HepG2 (cell line): ENCODE measurements around the gene TNFRSF18. TPM values are rescaled to one million over a fixed set of nuclear protein-coding genes. Genes with fewer than 3 reads are reported as not detected.

Source experiments
- ATAC-seq: fragments of 200-7000 bp; cut with Tn5 transposase; 3 replicates; pipeline ENCODE4 v1.9.1; 2020; ENCODE audit warnings: mild to moderate bottlenecking, moderate library complexity
- BruUV-seq: library from RNA; stranded (reverse); fragments of 400-500 nt; replicated peaks from 2 replicates; lab custom pipeline; 2021; lab: Mats Ljungman, UMichigan
- CTCF ChIA-PET: fragments of 300-600 bp; formaldehyde crosslinking; extraction: SDS; loops from one replicate; lab custom pipeline; 2021; ENCODE audit warnings: low total read pairs, inconsistent platforms, low intra/inter-chr PET ratio; lab: Yijun Ruan, JAX
- POLR2A ChIA-PET: fragments of 350-600 bp; sonication (Branson Sonifier 250); formaldehyde crosslinking; loops from one replicate; lab custom pipeline; 2020; ENCODE audit warnings: antibody characterized with exemption, inconsistent platforms; lab: Yijun Ruan, JAX
- DNase-seq: peaks from one replicate; pipeline ENCODE4 v3.0.0-alpha.2; 2015; ENCODE audit warnings: low spot score
- FAIRE-seq: peaks from 3 replicates; lab custom pipeline; 2011; peaks lifted over from hg19 to GRCh38; lab: Jason Lieb, UNC
- H2AFZ ChIP-seq: one replicate; pipeline ENCODE4 v1.6.1; 2011; ENCODE audit warnings: low read length, inconsistent platforms
- H3K27ac ChIP-seq: fragments of 300-600 bp; 3 replicates; pipeline ENCODE4 v1.8.0; 2011; ENCODE audit warnings: mixed run types, mild to moderate bottlenecking, mixed read lengths, low read length, inconsistent platforms; ENCODE audit not compliant: insufficient read depth; ENCODE audit errors: extremely low read length
- H3K27me3 ChIP-seq, 2 experiments: fragments of 200-600 bp in 1 of 2; 2 replicates in 1 of 2; 3 replicates in 1 of 2; pipeline versions ENCODE4 v1.6.0 to v1.8.0; 2011; ENCODE audit warnings: low read length in 2 of 2, mild to moderate bottlenecking in 2 of 2, moderate library complexity in 2 of 2, inconsistent platforms in 1 of 2; ENCODE audit not compliant: insufficient read depth in 2 of 2, control insufficient read depth in 1 of 2
- H3K36me3 ChIP-seq, 2 experiments: fragments of 200-600 bp in 1 of 2; replicated peaks in 1 of 2; 2 replicates in 1 of 2; 3 replicates in 1 of 2; pipeline versions ENCODE4 v1.5.1 to v1.8.0; 2011; ENCODE audit warnings: low read length in 2 of 2, inconsistent platforms in 1 of 2; ENCODE audit not compliant: insufficient read depth in 2 of 2, control insufficient read depth in 1 of 2
- H3K4me1 ChIP-seq: 2 replicates; pipeline ENCODE4 v1.5.1; 2012; ENCODE audit warnings: low read length, inconsistent platforms; ENCODE audit not compliant: insufficient read depth
- H3K4me2 ChIP-seq: 2 replicates; pipeline ENCODE4 v1.6.0; 2011; ENCODE audit warnings: low read depth, low read length, inconsistent platforms
- H3K4me3 ChIP-seq, 3 experiments: fragments of 200-600 bp in 1 of 3; sonication (generic), shearing (Covaris generic) in 1 of 3; replicated peaks in 1 of 3; 2 replicates each; pipeline ENCODE4 v1.5.1; 2011 to 2016; ENCODE audit warnings: low read length in 3 of 3, inconsistent platforms in 2 of 3, low read depth in 2 of 3, mild to moderate bottlenecking in 2 of 3, control low read depth in 1 of 3, mixed read lengths in 1 of 3; ENCODE audit not compliant: insufficient read depth in 1 of 3
- H3K79me2 ChIP-seq: one replicate; pipeline ENCODE4 v1.6.1; 2011; ENCODE audit warnings: low read length, inconsistent platforms; ENCODE audit not compliant: insufficient read depth
- H3K9ac ChIP-seq: 2 replicates; pipeline ENCODE4 v1.6.0; 2011; ENCODE audit warnings: mild to moderate bottlenecking, low read depth, low read length, inconsistent platforms; ENCODE audit not compliant: insufficient read depth
- H3K9me3 ChIP-seq: 2 replicates; pipeline ENCODE4 v1.5.1; 2012; ENCODE audit warnings: mild to moderate bottlenecking, low read length
- H4K20me1 ChIP-seq: 2 replicates; pipeline ENCODE4 v1.6.0; 2011; ENCODE audit warnings: inconsistent platforms, mild to moderate bottlenecking, low read length, moderate library complexity; ENCODE audit not compliant: insufficient read depth
- AGO1 ChIP-seq: fragments of 200-400 bp; formaldehyde crosslinking; IDR thresholded peaks from 2 replicates; pipeline ENCODE4 v1.6.1; 2017; ENCODE audit warnings: mild to moderate bottlenecking, low read depth, low read length, moderate library complexity; ENCODE audit not compliant: poor library complexity, severe bottlenecking
- CBX5 ChIP-seq: sonication (generic); formaldehyde crosslinking; IDR thresholded peaks from 2 replicates; pipeline ENCODE4 v1.4.0; 2020; ENCODE audit warnings: missing genetic modification reagents, borderline replicate concordance
- HNRNPK ChIP-seq: fragments of 200-400 bp; formaldehyde crosslinking; IDR thresholded peaks from 2 replicates; pipeline ENCODE4 v1.6.1; 2018; ENCODE audit warnings: low read length, low read depth, moderate library complexity, mild to moderate bottlenecking; ENCODE audit not compliant: poor library complexity, severe bottlenecking
- HNRNPL ChIP-seq: fragments of 200-400 bp; formaldehyde crosslinking; IDR thresholded peaks from 2 replicates; pipeline ENCODE4 v1.6.1; 2017; ENCODE audit warnings: mild to moderate bottlenecking, low read depth, low read length
- JARID2 ChIP-seq: sonication (generic); formaldehyde crosslinking; IDR thresholded peaks from 2 replicates; pipeline ENCODE4 v1.8.1; 2023; ENCODE audit warnings: missing genetic modification reagents, inconsistent platforms; ENCODE audit not compliant: insufficient replicate concordance
- KDM2A ChIP-seq: sonication (generic); formaldehyde crosslinking; IDR thresholded peaks from 2 replicates; pipeline ENCODE4 v1.4.0; 2020; ENCODE audit warnings: low read depth, missing genetic modification reagents, borderline replicate concordance
- MTA3 ChIP-seq: sonication (generic); formaldehyde crosslinking; IDR thresholded peaks from 2 replicates; pipeline ENCODE4 v1.4.0; 2020; ENCODE audit warnings: missing genetic modification reagents
- SRY ChIP-seq: sonication (generic); formaldehyde crosslinking; IDR thresholded peaks from 2 replicates; pipeline ENCODE4 v1.8.0; 2022; ENCODE audit warnings: mild to moderate bottlenecking, missing genetic modification reagents
- TARDBP ChIP-seq: sonication (generic); formaldehyde crosslinking; IDR thresholded peaks from 2 replicates; pipeline ENCODE4 v1.8.0; 2022; ENCODE audit warnings: mild to moderate bottlenecking, missing genetic modification reagents
- ZFX ChIP-seq: sonication (generic); formaldehyde crosslinking; IDR thresholded peaks from 2 replicates; pipeline ENCODE4 v1.4.0; 2020; ENCODE audit warnings: mild to moderate bottlenecking, low read depth, missing genetic modification reagents, moderate library complexity
- ZFY ChIP-seq: sonication (generic); formaldehyde crosslinking; IDR thresholded peaks from 2 replicates; pipeline ENCODE4 v1.4.0; 2020; ENCODE audit warnings: missing genetic modification reagents
- ZNF263 ChIP-seq: sonication (generic); formaldehyde crosslinking; IDR thresholded peaks from 2 replicates; pipeline ENCODE4 v1.4.0; 2020; ENCODE audit warnings: missing genetic modification reagents
- ZNF350 ChIP-seq: sonication (generic); formaldehyde crosslinking; IDR thresholded peaks from 2 replicates; pipeline ENCODE4 v1.4.0; 2020; ENCODE audit warnings: mild to moderate bottlenecking, low read depth, missing genetic modification reagents, borderline replicate concordance
- ZNF501 ChIP-seq: sonication (generic); formaldehyde crosslinking; IDR thresholded peaks from 2 replicates; pipeline ENCODE4 v1.5.1; 2020; ENCODE audit warnings: mild to moderate bottlenecking, moderate library complexity, missing genetic modification reagents
- ZNF629 ChIP-seq: sonication (generic); formaldehyde crosslinking; conservative IDR thresholded peaks from 2 replicates; pipeline ENCODE4 v1.5.0; 2020; ENCODE audit warnings: missing genetic modification reagents
- ZNF782 ChIP-seq: sonication (generic); formaldehyde crosslinking; IDR thresholded peaks from 2 replicates; pipeline ENCODE4 v1.4.0; 2020; ENCODE audit warnings: missing genetic modification reagents, mild to moderate bottlenecking, borderline replicate concordance
- WGBS: methylation state at CpG from one replicate; pipeline ENCODE4 v1.1.6; 2017; ENCODE audit warnings: low lambda C conversion rate; 5-methylcytosine and 5-hydroxymethylcytosine counted together
- in situ Hi-C: cut with HindIII; loops from 2 replicates; pipeline ENCODE4 v1.10.0; 2017; ENCODE audit warnings: low pct_unique_long_range_greater_than_20kb; ENCODE audit not compliant: extremely low pct_ligation_motif_present
- intact Hi-C: fragments of 100-400 bp; cut with micrococcal nuclease; formaldehyde crosslinking; loops from one replicate; pipeline ENCODE4 v1.10.0; 2022; ENCODE audit not compliant: unreplicated experiment
- polyA plus RNA-seq, 8 experiments: library from polyadenylated mRNA; depleted of rRNA in 3 of 8; stranded (reverse) in 7 of 8; unstranded in 1 of 8; fragments of >200 nt; fragmentation: Illumina TruSeq in 4 of 8; extraction: Trizol in 4 of 8; gene quantifications; 2 replicates each; pipeline versions ENCODE4 v1.2.1 to v1.2.3, GENCODE V29; 2011 to 2016; ENCODE audit warnings: low read depth in 4 of 8, missing spikeins in 1 of 8, mixed read lengths in 1 of 8; ENCODE audit not compliant: insufficient read depth in 1 of 8
- total RNA-seq, 5 experiments: library from RNA; depleted of rRNA; stranded (reverse); fragments of >200 nt; fragmentation: Illumina TruSeq; extraction: Trizol; gene quantifications; 2 replicates each; pipeline ENCODE4 v1.2.3, GENCODE V29; 2016; ENCODE audit warnings: low read depth in 1 of 5
- TF ChIP-seq, protein P1 (sequence below): sonication (generic); formaldehyde crosslinking; IDR thresholded peaks from 2 replicates; pipeline ENCODE4 v1.5.1; 2020; ENCODE audit warnings: mild to moderate bottlenecking, missing genetic modification reagents, moderate library complexity

The TNFRSF18 gene
- total and polyA plus RNA-seq, 2 of the 13 experiments (the other 11 are each of a cell fraction or from before 2014, with no cell fraction given) = not detected

DNA sequence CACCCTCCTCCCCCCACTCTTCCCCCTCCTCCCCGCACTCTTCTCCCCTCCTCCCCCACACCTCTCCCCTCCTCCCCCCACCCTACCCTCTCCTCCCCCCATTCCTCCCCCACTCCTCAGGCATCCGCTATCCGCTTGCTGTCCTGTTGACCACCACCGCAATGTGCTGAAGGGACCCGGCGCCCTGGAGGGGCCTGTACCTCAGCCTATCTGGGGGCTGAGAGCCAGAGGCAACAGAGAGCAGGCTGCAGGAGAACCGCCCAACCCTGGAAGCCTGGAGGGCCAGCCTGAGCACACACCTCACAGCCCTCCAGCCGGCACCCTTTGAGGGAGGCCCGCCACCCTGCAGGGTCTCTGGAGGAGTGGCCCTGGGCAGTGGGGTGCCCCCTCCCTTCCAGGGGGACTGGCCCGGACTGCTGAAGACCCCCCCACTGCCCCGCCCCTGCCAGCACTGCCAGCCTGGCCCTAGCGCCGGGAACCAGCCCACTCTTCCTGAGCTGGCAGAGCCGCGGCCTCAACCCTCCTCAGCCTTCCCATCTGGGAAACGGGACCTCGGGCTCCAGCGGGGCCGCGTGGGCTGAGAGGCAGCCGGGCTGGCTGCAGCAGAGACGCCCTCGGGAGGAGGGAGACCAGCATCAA lies 38.9 kb upstream of the TNFRSF18 start (continued):
- no peak for TF ChIP-seq SRY (CRISPR knock-in tag)
- TF ChIP-seq ZNF350 (CRISPR knock-in tag) = no peak
- peak; percentile 81 for TF ChIP-seq ZNF629
- no peak for TF ChIP-seq ZNF782 (CRISPR knock-in tag)
- TF ChIP-seq TARDBP (CRISPR knock-in tag) = no peak

GRCh38 chr1:1244192-1244811 lies 37.9 kb upstream of the TNFRSF18 start:
- Histone ChIP-seq H3K27ac (no peak overlapping the region), H3K9me3 (no peaks in the 10 kb centered on the region), H3K36me3 (no peaks in the 10 kb centered on the region), H3K4me1 (peaks cover 27% of the 10 kb centered on the region), H3K79me2 (no peaks in the 10 kb centered on the region), H2AFZ (no peak overlapping the region), H3K4me3 (peak overlapping the region in 2 of 3 experiments; percentile 15 to 52; a peak in 2 of 6 replicates), H3K4me2 (peak overlapping the region; percentile 67), H3K27me3 (no peaks in the 10 kb centered on the region), H3K9ac (no peak overlapping the region), H4K20me1 (no peaks in the 10 kb centered on the region)
- intact Hi-C loops = no loop called here
- no peak for FAIRE-seq
- peak; percentile 1; the same call in 2 of the 3 replicates for ATAC-seq
- CTCF ChIA-PET = no interaction called here
- in situ Hi-C loops = no loop called here
- no TSS peak for BruUV-seq
- POLR2A ChIA-PET = no interaction called here
- DNase-seq = no peak
- 8% methylated on average over 12 of the region's 30 CpGs for WGBS
- TF ChIP-seq ZNF263 (CRISPR knock-in tag) = peak; percentile 88
- peak; percentile 20; the same call in 1 of the 2 replicates for TF ChIP-seq ZFY (CRISPR knock-in tag)
- peak; percentile 90 for TF ChIP-seq HNRNPK
- 0 out of 2 replicates have a peak, but pooled peaks have one; percentile 63 for TF ChIP-seq HNRNPL
- TF ChIP-seq CBX5 = no peak
- TF ChIP-seq, protein P1, sequence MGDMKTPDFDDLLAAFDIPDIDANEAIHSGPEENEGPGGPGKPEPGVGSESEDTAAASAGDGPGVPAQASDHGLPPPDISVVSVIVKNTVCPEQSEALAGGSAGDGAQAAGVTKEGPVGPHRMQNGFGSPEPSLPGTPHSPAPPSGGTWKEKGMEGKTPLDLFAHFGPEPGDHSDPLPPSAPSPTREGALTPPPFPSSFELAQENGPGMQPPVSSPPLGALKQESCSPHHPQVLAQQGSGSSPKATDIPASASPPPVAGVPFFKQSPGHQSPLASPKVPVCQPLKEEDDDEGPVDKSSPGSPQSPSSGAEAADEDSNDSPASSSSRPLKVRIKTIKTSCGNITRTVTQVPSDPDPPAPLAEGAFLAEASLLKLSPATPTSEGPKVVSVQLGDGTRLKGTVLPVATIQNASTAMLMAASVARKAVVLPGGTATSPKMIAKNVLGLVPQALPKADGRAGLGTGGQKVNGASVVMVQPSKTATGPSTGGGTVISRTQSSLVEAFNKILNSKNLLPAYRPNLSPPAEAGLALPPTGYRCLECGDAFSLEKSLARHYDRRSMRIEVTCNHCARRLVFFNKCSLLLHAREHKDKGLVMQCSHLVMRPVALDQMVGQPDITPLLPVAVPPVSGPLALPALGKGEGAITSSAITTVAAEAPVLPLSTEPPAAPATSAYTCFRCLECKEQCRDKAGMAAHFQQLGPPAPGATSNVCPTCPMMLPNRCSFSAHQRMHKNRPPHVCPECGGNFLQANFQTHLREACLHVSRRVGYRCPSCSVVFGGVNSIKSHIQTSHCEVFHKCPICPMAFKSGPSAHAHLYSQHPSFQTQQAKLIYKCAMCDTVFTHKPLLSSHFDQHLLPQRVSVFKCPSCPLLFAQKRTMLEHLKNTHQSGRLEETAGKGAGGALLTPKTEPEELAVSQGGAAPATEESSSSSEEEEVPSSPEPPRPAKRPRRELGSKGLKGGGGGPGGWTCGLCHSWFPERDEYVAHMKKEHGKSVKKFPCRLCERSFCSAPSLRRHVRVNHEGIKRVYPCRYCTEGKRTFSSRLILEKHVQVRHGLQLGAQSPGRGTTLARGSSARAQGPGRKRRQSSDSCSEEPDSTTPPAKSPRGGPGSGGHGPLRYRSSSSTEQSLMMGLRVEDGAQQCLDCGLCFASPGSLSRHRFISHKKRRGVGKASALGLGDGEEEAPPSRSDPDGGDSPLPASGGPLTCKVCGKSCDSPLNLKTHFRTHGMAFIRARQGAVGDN (CRISPR knock-in tag) = peak; percentile 59
- peak; percentile 68; the same call in 1 of the 2 replicates for TF ChIP-seq ZNF501 (CRISPR knock-in tag)
- peak; percentile 16; the same call in 1 of the 2 replicates for TF ChIP-seq KDM2A (CRISPR knock-in tag)
- no peak for TF ChIP-seq MTA3 (CRISPR knock-in tag)
- TF ChIP-seq ZNF629 = no peak
- peak; percentile 19; the same call in 1 of the 2 replicates for TF ChIP-seq ZFX
- peak; percentile 67 for TF ChIP-seq AGO1
- TF ChIP-seq JARID2 (CRISPR knock-in tag) = no peak
